Vagina (tissue), 2 donors: ENCODE data around the gene MAST2. TPM values are rescaled to one million over a fixed set of nuclear protein-coding genes. Genes with fewer than 3 reads are reported as not detected.

ENCODE experiments used
- DNase-seq, 2 donors: peaks; one replicate each; pipeline ENCODE4 v3.0.0-alpha.2; 2017; ENCODE audit errors: extremely low spot score in 2 of 2
- H3K27ac ChIP-seq: fragments of 200-600 bp; sonication (generic); one replicate; pipeline ENCODE4 v1.5.1; 2019
- H3K27me3 ChIP-seq: fragments of 200-600 bp; sonication (generic); one replicate; pipeline ENCODE4 v1.5.1; 2019
- H3K36me3 ChIP-seq, 2 donors: fragments of 200-600 bp; sonication (generic); one replicate each; pipeline ENCODE4 v1.5.1; 2017 to 2019
- H3K4me1 ChIP-seq: fragments of 200-600 bp; sonication (generic); one replicate; pipeline ENCODE4 v1.5.1; 2019
- H3K4me3 ChIP-seq, 2 donors: fragments of 200-600 bp; sonication (generic); 1 replicate in 1 of 2; 2 replicates in 1 of 2; pipeline ENCODE4 v1.5.1; 2016 to 2019
- H3K9me3 ChIP-seq: fragments of 200-600 bp; sonication (generic); one replicate; pipeline ENCODE4 v1.5.1; 2019
- POLR2A ChIP-seq, 2 donors: fragments of 450-650 bp; IDR thresholded peaks; one replicate each; pipeline ENCODE4 v1.6.1; 2017; ENCODE audit warnings: antibody characterized with exemption in 2 of 2, mild to moderate bottlenecking in 2 of 2, moderate library complexity in 2 of 2
- POLR2AphosphoS5 ChIP-seq, 2 donors: sonication (generic); formaldehyde crosslinking; IDR thresholded peaks; one replicate each; pipeline ENCODE4 v1.9.0; 2017; ENCODE audit warnings: antibody characterized with exemption in 2 of 2, mild to moderate bottlenecking in 2 of 2, low read depth in 1 of 2; ENCODE audit not compliant: insufficient read depth in 1 of 2
- intact Hi-C: fragments of 100-400 bp; cut with DNase I; formaldehyde crosslinking; loops from one replicate; pipeline ENCODE4 v1.15.1; 2023
- total RNA-seq: library from RNA; depleted of rRNA; stranded (reverse); fragments of >200 nt; gene quantifications from one replicate; pipeline ENCODE4 v1.2.3, GENCODE V29; 2016
- TF ChIP-seq, protein P1 (sequence below), 3 experiments: fragments of 450-650 bp in 2 of 3; fragments of 200-600 bp in 1 of 3; sonication (generic) in 1 of 3; IDR thresholded peaks; one replicate each; pipeline ENCODE4 v1.5.1; 2017 to 2019; ENCODE audit warnings: antibody characterized with exemption in 3 of 3, mild to moderate bottlenecking in 2 of 3, moderate library complexity in 2 of 3

The MAST2 gene
- total RNA-seq, 1 donor from 2014 or later, result 28.2 TPM

DNA sequence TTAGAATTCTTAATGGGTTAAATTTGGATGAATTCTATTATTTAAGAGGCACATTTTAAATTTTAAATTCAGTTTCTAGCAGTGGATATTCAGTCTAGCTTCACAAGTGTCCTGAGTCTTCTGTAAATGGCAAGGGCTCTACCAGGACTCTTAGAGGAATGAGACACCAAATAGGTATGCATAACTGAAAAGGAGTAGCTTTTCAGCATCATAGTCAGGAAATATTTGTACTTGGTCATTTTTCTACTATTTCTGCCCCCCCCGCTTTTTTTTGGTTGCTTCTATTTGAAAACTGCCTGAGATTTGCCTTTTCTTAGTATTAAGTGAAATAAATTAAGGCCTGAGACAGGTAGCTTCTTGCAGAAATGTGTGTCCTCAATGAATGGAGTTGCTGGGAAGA, 80.2 kb downstream of the MAST2 start:
- H3K4me1 ChIP-seq, result no peaks in the 10 kb centered on the region
- no peak for DNase-seq
- H3K4me3 ChIP-seq, result no peak overlapping the region
- intact Hi-C loops, result no loop called here
- H3K36me3 ChIP-seq, result no peaks in the 10 kb centered on the region
- H3K9me3 ChIP-seq, result no peaks in the 10 kb centered on the region
- no peaks in the 10 kb centered on the region for H3K27me3 ChIP-seq
- no peak overlapping the region for H3K27ac ChIP-seq
- TF ChIP-seq POLR2A (IDR thresholded peaks at IDR 0.05), result no peak
- TF ChIP-seq, protein P1, sequence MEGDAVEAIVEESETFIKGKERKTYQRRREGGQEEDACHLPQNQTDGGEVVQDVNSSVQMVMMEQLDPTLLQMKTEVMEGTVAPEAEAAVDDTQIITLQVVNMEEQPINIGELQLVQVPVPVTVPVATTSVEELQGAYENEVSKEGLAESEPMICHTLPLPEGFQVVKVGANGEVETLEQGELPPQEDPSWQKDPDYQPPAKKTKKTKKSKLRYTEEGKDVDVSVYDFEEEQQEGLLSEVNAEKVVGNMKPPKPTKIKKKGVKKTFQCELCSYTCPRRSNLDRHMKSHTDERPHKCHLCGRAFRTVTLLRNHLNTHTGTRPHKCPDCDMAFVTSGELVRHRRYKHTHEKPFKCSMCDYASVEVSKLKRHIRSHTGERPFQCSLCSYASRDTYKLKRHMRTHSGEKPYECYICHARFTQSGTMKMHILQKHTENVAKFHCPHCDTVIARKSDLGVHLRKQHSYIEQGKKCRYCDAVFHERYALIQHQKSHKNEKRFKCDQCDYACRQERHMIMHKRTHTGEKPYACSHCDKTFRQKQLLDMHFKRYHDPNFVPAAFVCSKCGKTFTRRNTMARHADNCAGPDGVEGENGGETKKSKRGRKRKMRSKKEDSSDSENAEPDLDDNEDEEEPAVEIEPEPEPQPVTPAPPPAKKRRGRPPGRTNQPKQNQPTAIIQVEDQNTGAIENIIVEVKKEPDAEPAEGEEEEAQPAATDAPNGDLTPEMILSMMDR (IDR thresholded peaks at IDR 0.05), result no peak
- no peak for TF ChIP-seq POLR2AphosphoS5 (IDR thresholded peaks at IDR 0.05; ENCODE audit: insufficient read depth in 1 of 2, low read depth in 1 of 2)

DNA sequence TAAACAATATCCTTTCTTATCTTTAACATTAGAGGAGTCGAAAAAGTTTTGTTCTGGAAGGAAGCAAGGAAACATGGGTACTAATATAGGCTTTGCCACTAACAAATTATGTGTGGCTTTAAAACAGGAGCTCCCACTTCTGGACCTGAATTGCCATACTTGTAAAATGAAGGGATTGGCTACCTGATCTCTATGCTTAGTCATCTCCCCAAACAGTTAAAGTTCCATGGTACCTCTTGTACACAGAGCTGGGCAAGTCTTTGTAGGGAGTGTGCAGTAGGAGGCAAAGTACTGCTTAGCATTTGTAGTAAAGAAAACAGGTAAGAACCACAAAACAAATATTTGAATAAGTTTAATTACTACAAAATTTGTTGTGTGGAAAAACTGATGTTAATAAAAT, 81.3 kb downstream of the MAST2 start:
- H3K4me3 ChIP-seq, result no peak overlapping the region
- intact Hi-C loops, result no loop called here
- no peaks in the 10 kb centered on the region for H3K36me3 ChIP-seq
- no peak for DNase-seq
- TF ChIP-seq POLR2AphosphoS5 (IDR thresholded peaks at IDR 0.05; ENCODE audit: insufficient read depth in 1 of 2, low read depth in 1 of 2) (no peak), POLR2A (IDR thresholded peaks at IDR 0.05) (no peak)
- TF ChIP-seq, protein P1 (IDR thresholded peaks at IDR 0.05), result no peak
- H3K27me3 ChIP-seq, result no peaks in the 10 kb centered on the region
- H3K27ac ChIP-seq, result no peak overlapping the region
- no peaks in the 10 kb centered on the region for H3K9me3 ChIP-seq
- no peaks in the 10 kb centered on the region for H3K4me1 ChIP-seq

DNA sequence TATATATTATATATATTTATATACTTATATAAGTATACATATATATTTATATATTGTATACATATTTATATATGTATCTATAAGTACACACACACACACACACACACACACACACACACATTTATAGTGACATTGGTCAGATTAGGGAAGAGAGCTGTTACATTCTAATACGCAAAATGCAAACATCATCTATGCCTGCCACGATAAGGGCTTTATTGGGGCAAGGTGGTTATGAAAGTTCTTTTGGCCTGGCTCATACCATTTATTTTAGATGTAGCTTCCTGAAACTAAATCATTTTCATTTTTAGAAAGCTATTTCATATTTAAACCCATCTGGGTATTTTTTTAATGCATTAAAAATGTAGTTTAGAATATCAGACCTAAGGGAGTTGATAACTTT, 82.8 kb downstream of the MAST2 start:
- no peak for DNase-seq
- intact Hi-C loops, result no loop called here
- Histone ChIP-seq H3K36me3 (no peaks in the 10 kb centered on the region), H3K27me3 (no peaks in the 10 kb centered on the region), H3K4me1 (no peaks in the 10 kb centered on the region), H3K9me3 (no peaks in the 10 kb centered on the region), H3K4me3 (no peak overlapping the region), H3K27ac (no peak overlapping the region)
- TF ChIP-seq POLR2AphosphoS5 (IDR thresholded peaks at IDR 0.05; ENCODE audit: insufficient read depth in 1 of 2, low read depth in 1 of 2), result no peak
- TF ChIP-seq, protein P1 (IDR thresholded peaks at IDR 0.05), result no peak
- no peak for TF ChIP-seq POLR2A (IDR thresholded peaks at IDR 0.05)

DNA sequence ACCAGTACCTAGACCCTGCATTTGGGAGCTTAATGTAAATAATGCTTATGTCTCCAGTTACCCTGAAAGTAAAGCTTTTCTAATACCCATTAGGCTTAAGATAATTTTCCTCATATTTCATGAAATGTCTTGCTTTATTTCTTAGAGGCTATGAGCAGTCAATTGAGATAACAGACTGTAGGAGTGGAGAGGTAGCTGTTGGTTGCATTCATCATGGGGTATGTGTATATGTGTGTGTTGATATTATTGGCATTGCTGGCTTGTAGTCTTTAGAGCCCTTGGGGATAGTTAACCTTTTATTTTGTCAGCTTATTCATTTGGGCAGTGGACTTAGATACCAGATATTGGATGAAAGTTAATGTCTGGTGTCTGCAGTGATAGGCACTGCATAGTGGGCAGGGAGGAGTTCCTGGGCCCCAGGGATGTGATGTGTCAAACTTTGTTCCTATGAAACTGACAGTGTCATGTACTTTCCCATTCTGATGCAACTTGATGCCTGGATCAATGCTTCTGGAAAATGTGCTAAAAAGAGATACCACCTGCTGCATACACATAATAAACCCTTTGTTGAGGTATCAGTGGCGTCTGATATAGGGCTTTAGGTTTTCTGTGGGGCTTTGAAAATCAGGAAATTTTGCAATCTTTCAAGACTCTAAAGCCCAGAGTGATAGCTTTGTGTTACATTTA, 83.9 kb downstream of the MAST2 start:
- no peak for DNase-seq
- Histone ChIP-seq H3K36me3 (no peaks in the 10 kb centered on the region), H3K4me3 (no peak overlapping the region), H3K27ac (no peak overlapping the region), H3K4me1 (peaks cover 2% of the 10 kb centered on the region), H3K27me3 (no peaks in the 10 kb centered on the region), H3K9me3 (no peaks in the 10 kb centered on the region)
- TF ChIP-seq POLR2A (IDR thresholded peaks at IDR 0.05) (no peak), POLR2AphosphoS5 (IDR thresholded peaks at IDR 0.05; ENCODE audit: insufficient read depth in 1 of 2, low read depth in 1 of 2) (no peak)
- TF ChIP-seq, protein P1 (IDR thresholded peaks at IDR 0.05), result no peak
- intact Hi-C loops, result no loop called here

DNA sequence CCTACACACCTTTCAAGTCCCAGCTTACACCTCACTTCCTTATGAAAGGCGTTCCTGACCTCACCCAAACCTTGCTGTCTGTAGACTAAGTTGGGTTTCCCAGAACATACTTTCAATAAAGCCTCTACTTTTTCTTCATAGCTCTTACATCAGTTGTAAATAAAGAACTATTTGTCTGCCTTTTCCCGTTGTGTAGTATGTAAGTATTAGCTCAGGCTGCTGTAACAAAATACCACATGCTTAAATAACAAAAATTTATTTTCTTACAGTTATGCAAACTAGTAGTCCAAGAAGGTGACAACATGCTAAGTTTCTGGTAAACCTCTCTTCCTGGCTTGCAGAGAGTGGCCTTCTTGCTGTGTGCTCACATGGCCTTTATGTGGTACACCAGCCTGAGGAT, 86.7 kb downstream of the MAST2 start:
- intact Hi-C loops, result no loop called here

More for the DNA sequence above, 86.7 kb downstream of the MAST2 start:
- peaks cover 10% of the 10 kb centered on the region for H3K4me1 ChIP-seq
- TF ChIP-seq, protein P1 (IDR thresholded peaks at IDR 0.05), result no peak
- TF ChIP-seq POLR2A (IDR thresholded peaks at IDR 0.05), result no peak
- TF ChIP-seq POLR2AphosphoS5 (IDR thresholded peaks at IDR 0.05; ENCODE audit: insufficient read depth in 1 of 2, low read depth in 1 of 2), result no peak
- H3K27me3 ChIP-seq, result no peaks in the 10 kb centered on the region
- no peaks in the 10 kb centered on the region for H3K36me3 ChIP-seq
- DNase-seq, result no peak
- no peak overlapping the region for H3K27ac ChIP-seq
- H3K9me3 ChIP-seq, result no peaks in the 10 kb centered on the region
- H3K4me3 ChIP-seq, result no peak overlapping the region
